Left lobe of liver (tissue), 2 donors: ENCODE results near the gene RFT1. TPM values are rescaled to one million over a fixed set of nuclear protein-coding genes. Genes with fewer than 3 reads are reported as not detected.

ENCODE experiments used
- ATAC-seq: fragments of 200-7000 bp; cut with Tn5 transposase; one replicate; pipeline ENCODE4 v1.9.1; 2020; ENCODE audit warnings: mild to moderate bottlenecking, moderate library complexity
- DNase-seq: peaks from one replicate; pipeline ENCODE4 v3.0.0-alpha.2; 2020; ENCODE audit warnings: low spot score
- total RNA-seq: library from RNA; stranded (reverse); gene quantifications from one replicate; pipeline ENCODE4 v1.2.1, GENCODE V29; 2021
- donor health status: DM: no; HTN: no; CAD: no; lungs with moderate emphysema.
- donor health status: DM: no; HTN: yes; CAD: no.

The RFT1 gene
- total RNA-seq, 1 donor from 2014 or later, result 11.8 TPM

DNA sequence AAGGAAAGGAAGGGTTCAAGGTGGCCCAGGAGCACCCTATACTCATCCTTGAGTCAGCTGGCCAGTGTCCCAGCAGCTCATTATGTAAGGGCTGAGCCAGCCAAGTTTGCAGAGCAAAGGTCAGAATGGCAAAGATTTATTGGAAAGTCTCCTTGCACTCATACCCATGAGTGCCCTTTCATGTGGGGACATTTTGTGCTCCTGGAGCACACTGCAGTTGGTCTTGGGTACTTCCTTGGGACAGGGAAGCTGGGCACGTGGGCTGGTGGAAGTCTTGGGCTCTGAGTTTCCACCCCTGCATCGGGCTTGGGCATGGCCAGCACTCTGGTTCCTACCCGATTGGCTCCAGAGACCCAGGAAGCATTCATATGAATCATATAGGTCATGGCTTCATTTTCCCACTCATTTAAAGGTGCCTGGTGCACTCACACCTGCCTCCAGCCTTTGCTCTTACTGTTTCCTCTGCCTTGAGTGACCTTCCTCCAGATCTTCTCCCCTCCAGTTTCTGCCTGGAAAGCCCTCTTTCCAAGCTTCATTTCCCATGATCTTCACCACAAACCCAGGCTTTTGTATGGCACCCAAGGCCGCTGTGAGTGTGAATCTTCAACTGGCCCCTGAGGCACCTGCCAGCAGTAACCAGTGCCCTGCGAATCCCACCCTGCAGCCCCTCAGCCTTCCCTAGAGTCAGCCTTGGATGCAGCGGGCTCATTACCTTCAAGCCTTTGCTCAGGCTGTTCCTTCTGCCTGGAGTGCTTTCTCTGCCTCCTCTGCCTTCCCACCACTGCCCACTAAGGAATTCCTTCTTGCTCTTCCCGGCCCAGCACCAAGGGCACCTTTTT, 20.2 kb upstream of the RFT1 start:
- ATAC-seq (peak; percentile 82), DNase-seq (peak; percentile 87)

DNA sequence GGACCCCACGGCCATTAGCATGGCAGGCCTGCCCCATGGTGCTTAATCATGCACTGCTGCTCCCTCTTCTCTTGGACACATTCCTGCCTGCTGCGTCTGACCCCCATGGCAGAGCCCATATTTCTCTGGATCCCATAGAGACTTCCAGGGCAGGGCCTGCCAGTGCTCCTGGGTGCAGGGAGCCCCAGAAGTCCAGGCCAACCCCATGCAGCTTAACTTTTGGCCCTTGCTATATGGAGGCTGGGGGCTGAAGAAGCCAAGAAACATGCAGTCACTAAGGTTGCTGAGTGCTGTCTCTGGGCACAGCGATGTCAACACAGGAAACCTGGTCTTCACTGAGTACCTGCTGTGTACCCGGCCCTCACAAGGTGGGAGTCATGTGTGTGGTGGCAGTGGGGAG, 19.5 kb upstream of the RFT1 start:
- DNase-seq, result no peak

DNA sequence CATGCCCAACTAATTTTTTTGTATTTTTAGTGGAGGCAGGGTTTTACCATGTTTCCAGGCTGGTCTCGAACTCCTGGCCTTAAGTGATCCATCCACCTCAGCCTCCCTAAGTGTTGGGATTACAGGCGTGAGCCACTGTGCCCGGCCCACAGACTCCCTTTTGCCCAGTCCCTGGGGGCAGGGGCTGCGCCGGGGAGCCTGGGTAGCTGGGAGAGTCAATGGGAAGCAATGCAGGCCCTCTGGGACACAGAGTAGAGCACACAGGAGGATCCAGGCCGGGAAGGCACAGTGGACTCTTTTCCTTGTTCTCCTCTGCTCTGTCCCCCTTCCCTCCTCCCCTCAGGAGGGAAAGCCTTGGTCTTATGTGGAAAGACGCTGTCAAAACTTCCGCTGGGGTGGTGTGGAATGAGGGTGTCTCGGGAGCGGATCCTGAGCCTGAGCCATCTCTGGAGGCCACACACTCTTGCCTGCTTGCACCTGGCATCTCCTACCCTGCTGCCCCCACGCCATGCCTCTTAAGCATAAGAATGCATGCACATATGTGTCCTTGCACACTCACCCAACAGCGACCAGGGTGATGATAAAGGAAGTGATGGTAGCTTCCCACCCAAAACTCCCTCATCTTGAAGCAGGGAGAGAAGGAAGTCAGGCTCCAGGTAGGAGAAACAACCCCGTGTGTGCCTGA, 18.9 kb upstream of the RFT1 start:
- DNase-seq, result no peak
- no peak for ATAC-seq

More for the DNA sequence above, 19.5 kb upstream of the RFT1 start:
- ATAC-seq, result no peak

DNA sequence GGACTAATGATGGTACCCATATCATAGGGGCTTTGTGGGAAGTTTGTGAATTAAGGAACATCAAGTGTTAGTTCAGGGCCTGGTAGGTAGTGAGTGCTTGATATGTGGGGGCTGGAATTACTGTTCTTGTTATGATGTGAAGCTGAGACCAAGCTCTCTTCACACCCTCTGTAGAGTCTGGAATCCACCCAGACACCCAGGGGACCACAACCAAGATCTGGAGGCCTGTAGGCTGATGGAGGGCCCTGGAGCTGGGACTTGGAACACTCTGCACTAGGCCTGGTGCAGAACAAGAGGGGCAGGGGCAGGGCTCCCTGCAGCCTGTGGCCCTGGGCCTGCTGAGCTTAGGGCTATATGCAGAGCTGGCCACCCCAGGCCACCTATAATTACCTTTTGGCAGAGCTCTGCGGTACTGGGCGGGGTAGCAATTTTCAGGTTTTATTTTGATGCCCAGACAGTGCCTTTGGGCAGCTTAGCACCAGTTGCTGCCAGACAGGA, 17.7 kb upstream of the RFT1 start:
- no peak for ATAC-seq
- DNase-seq, result no peak

DNA sequence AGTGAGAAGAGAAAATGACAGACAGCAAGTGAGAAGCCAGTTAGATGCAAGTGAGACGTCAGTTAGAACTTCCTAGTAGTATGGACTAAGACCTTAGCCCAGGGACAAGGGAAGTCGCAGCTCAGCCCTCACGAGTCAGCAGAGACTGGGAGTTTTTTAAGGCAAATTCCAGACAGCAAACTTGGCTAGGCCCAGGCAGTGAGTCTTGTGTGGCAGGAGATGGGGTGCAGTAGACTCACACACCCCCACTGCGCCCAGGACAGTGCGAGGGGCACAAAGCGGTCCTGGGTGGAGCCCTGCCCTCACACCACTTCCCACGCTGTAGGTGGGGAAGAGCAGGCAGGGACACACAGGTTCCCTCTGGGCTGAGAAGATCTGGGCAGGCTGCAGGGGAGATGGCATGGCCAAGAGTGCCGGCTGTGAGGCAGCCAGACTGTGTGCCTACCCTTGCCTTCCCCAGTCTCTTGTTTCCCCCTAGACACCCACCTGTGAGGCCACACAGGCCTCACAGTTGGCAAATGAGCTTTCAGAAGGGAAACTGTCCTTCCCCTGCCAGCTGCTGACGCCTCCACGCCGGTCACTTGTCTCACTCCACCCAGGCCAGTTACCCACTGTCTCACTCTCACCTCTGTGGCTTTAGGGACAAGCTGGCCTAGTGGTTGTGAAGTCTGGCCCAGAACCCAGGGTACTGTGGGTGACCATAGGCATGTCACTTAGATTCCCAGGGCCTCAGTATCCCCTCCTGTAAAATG, 17.1 kb upstream of the RFT1 start:
- ATAC-seq (no peak), DNase-seq (no peak)

DNA sequence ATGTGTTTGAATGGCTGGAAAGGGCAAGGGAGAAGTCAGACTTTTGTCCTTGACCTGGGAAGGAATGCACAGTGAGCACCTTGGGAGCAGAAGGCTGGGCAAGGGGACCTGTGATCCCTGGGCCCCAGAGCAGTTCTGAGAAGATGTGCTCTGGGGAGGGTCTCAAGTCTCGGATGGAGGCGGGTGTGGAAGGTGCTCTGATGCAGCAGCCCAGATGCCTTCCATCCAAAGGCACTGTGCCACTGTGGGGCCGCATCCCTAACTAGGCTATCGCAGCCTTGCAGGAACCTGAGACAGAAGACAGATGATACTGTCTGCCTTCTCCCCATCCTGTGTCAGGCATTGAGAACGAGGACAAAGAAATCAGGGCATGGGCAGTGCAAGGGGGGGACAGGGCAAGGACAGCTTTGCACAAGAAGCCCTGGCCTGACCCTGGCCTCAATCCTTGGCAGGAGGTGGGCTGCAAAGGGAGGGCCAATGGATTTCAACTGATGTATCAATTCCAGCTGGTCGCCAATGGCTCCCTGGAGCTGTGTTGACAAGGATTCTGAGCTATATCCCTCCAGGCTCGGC, 16.2 kb upstream of the RFT1 start:
- ATAC-seq (no peak), DNase-seq (no peak)

DNA sequence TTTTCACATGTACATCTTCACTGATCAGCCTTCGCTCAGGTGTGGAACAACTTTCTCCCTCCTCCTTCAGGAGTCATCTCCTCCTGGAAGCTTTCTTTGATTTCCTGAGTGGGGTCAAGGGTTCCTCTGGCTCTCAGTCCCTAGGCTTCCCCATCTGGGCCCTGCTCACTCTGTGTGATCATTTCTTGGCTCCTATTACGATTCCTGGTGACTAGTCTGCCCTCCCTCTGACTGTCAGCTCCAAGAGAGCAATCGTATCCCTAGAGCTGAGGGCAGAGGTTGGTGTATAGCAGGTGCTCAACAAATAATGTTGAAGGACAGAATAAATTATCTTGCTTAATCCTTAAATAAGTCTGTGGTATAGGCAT, 15.5 kb upstream of the RFT1 start:
- DNase-seq (no peak), ATAC-seq (no peak)

DNA sequence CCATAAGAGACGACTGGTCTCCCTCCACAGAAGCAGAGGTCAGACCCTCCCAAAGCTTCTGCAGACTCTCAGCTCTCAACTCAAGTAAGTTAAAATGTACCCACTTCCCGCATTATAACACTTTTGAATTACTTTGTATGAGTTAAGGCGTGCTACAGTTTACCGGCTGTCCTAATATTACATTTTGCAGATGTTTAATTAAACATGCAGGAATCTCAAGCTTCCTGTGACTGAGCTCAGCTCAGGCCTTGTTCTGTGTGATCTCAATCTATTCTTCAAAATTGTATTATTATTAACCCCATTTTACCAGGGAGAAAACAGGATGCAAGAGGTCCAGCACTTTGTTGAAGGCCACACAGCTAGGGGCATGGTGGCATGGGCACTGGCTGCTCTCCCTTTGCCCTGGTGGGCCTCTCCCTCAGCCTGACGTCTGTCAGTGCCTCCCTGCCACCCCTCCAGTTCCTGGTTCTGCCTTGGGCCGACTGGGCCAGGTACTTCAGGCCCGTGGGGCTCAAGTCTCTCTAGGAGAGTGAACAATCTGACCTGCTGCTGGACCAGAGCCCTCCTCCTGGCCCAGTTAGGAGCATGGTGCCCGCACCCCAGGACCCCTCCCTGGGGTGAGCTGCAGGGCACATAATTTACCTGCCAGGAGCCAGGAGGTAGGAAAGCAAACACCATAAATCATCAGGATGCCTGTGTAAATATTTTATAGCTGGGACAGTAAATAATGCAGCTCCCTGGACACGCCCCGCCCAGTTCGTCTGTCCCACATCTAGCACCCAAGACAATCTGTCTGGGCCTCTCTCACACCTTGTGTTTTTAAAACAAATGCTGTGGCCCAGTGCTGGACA, 14.9 kb upstream of the RFT1 start:
- no peak for DNase-seq
- ATAC-seq, result no peak

DNA sequence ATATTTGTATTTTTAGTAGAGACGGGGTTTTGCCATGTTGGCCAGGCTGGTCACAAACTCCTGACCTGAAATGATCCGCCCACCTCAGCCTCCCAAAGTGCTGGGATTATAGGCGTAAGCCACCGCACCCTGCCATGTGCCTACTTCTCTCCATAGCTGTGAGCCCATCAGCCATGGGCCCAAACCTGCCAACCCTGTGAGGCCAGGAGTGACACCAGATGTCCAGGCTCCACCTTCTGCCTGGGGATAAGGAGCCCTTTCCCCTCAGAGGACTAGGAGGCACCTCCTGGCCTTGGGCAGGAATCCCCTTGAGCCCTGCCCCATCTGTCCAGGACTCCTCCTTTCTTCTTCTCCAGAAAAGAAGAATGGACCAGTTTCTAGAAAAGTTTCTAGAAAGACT, 14.2 kb upstream of the RFT1 start:
- DNase-seq (no peak), ATAC-seq (no peak)

DNA sequence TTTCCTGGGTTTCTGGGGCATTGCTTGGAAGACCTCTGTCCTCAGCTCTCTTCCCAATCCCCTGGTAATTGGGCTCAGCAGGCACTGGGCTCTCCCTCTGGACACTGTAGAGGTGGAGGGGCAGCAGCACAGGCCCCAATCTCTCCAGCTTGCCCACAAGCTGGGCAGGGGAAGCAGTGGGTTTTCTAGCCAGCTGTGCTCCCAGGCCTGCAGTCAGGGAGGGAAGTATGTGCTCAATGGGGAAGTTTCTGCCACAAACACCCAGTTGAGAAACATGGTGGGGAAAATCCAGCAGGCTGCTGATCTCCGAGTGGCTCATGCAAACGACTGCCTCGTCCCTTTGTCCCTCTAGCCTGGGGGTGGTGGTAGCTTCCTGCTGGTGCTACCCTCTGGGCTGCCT, 12.8 kb upstream of the RFT1 start:
- ATAC-seq, result peak; percentile 8
- DNase-seq, result no peak

DNA sequence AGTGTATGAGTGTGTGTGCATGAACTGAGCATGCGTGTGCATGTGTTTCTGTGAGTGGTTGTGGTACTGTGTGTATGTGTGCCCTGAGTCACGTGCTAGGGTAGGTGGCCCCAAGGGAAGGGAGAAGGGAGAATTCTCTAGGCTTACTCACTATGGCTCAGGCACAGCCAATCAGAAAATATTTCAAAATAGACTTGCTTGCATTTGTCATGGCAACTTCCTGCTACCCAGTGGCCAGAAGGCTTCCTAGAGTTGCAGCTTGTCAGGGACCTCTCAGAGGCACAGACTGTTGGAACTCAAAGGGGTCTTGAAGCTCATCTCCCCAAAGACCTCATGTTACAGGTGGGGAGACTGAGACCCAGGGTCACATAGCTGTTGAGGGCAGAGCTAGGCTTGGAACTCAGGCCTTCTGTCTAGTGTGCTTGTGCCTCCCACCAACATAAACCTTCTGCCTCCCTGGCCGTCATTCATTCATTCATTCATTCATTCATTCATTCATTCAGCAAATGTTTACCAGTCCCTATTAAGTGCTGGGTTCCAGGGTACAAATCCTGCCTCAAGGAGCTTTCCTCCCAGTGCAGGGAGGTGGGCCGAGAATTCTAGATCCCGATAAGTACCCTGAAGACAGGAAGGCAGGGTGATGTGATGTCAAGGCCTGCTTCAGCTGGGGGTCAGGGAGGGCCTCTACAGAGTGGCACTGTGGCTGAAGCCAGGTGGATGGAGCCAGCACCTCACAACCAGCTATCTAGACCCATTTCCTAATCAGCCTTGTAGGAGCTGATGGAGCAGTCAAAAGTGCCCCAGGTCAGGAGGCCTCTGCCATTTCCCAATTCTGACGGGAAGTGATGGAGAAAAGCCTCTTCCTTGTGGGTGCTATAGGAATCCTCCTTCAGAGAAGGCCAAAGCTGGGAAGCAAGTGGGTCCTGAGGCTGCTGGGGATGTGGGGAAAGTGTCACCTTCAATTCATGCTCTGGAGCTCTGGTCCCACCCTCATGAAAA, 10.9 kb upstream of the RFT1 start:
- ATAC-seq (peak; percentile 12), DNase-seq (no peak)

DNA sequence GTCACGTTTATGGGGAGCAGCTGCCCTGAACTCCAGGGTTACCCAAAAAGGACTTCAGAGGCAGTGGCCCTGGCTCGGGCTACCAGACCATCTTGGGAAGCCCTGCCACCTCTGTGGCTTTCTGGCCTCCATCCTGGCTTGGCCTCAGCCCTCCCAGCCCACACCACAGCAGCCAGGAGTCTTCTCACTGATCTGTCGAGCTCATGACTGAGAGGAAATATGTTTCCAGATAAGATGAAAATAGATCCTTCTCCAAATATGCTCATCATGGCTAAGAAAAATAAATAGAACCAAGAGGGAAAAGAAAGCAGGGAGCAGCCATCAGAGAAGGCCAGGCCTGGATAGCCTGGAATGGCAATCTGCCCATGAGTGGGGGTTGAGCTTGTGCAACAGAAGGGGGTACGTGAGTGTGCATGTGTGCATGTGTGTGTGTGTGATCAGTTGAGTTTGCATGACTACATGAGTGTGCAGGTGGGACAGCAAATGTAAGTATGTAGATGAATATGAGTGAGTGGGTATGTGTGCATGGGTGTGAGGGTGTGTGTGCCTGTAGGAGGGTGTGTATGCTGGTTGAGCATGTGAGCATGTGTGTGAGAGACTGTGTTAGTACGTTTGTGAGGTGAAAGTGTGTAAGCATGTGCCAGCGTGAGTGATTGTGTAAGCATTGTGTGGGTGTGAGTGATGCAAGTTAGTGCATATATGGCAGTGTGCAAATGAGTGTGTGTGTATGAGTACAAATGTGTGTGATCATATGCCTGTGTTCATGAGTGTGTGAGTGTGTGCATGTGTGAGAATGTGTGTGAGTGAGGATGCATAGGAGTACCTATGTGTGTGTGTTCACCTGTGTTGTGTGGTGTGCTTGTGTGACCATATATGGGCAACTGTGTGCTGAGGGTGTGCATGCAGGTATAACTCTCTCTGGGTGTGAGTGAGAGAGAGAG, 9.9 kb upstream of the RFT1 start:
- ATAC-seq, result no peak
- DNase-seq, result no peak

DNA sequence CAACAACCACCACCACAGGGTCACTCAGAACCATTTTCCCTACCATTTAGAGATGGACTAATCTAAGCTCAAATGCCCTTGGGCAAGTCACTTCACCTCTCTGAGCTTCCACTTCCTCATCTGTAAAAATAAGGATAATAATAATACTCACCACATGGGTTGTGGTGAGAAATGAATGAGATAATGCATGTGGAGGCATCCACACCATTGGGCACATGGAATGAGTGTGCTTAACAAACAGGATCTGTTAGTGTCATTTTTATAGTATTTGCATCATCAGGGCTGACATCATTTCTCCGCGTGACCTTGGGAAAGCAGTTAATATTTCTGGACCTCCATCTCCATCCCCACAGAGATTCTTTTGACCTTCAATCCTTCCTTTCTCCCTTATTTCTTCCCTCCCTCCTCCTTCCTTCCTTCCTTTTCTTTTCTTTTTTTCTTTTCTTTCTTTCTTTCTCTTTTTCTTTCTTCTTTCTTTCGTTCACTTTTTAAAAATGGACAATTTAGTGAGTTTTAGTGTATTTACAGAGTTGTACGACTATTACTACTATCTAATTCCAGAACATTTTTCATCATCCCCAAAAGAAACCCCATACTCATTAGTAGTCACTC, 7.7 kb upstream of the RFT1 start:
- DNase-seq (no peak), ATAC-seq (no peak)

DNA sequence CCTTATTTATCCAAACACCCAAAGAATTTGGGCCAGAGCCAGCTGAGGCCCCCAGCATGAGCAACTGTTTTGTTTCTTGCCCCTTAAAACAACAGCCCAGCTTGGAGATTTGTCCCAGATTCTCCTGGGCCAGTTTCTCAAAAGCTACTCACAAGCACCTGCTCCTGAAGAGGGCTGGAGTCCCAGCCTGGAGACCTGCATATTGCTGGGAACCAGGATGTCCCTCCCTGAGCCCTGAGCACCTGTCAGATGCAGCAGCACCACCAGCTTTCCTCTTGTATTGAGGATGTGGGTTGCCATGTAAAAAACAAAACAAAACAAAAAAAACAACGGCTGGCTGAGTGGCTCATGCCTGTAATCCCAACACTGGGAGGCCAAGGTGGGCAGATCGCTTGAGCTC, 7.0 kb upstream of the RFT1 start:
- ATAC-seq, result no peak
- no peak for DNase-seq

DNA sequence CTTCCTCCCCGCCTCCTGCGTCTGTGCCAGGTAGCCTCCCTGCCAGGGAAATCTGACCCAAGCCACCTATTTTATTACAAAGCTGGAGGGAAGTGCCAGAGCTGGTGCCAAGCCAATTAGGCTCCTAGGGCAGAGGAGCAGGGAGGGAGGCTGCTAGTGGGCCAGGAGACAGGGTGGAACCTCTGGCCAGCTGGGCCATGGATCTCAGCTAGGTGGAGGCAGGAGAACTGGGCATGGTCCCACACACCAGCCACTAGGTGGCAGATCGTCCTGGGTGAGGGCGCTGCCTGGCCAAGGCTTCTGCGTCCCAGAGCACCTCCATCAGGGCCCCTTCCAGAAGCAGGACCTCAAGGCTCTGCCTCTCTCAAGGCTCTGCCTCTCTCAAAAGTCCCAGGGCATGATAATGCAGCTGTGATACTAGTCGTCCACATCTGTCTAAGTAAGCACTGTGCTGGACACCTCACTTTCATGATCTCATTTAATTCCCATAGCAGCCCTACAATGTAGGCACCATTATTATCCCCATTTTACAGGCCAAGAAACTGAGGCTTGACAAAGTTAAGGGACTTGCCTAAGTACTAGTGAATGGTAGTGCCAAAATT, 4.5 kb upstream of the RFT1 start:
- ATAC-seq, result peak; percentile 93
- DNase-seq, result peak; percentile 94

DNA sequence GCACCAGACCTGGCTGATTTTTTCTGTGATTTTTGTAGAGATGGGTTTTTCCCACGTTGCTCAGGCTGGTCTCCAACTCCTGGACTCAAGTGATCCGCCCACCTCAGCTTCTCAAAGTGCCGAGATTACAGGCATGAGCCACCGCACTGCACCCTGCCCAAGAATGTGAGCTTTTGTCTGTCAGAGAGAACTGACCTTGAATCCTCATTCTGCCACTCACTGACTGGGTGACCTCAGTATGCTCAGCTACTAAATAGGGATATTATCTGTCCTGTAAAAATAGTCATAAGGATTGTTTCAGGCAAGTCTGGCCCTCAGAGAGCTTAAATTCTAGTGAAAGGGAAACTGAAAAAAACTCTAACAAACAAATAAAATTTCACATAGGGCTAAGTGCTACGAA, 2.1 kb upstream of the RFT1 start:
- DNase-seq (no peak), ATAC-seq (no peak)

DNA sequence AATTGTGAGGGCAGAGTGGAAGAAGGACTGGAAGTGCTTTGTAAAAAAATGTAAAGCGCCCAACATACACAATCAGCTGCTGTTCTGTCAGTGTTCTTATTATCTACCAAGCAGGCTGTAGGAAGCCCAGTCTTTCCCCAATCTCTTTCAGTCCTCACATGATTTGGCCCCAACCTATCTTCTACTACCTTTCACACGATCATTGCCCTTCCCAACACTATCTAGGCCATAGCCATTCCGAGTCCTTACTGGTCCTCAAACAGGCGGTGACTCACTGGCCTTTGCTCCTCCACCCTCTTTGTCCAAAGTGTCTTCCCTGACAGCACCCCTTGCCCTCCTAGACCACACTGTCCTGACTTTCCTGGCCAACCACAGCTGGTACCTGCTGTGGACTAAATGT, 861 bp upstream of the RFT1 start:
- DNase-seq, result no peak
- ATAC-seq, result no peak
